DOHH2 (cell line): ENCODE measurements around the gene EPSTI1.

ENCODE experiments used
- CTCF ChIP-seq: fragments of 200-600 bp; sonication (generic); IDR thresholded peaks from one replicate; pipeline ENCODE4 v1.5.1; 2014; ENCODE audit warnings: antibody characterized with exemption, mild to moderate bottlenecking, low read depth, low read length; ENCODE audit not compliant: poor library complexity, severe bottlenecking
- EZH2phosphoT487 ChIP-seq: fragments of 200-600 bp; sonication (generic); IDR thresholded peaks from 2 replicates; pipeline ENCODE4 v1.6.1; 2017; ENCODE audit warnings: borderline replicate concordance, mild to moderate bottlenecking, antibody characterized with exemption, low read length, moderate library complexity, mixed read lengths

GRCh38 chr13:42973581-42973980 lies 18.5 kb downstream of the EPSTI1 start:
- TF ChIP-seq CTCF (no peak), EZH2phosphoT487 (no peak)
